HG02981 (cell line): Measurements from ENCODE around the gene FZR1.
"Not testable (repeated sequence)": the region's sequence is repeated elsewhere in the genome, so short reads cannot be mapped to it uniquely, and the experiment has no call there.

ENCODE experiments used
- ATAC-seq: cut with Tn5 transposase; IDR thresholded peaks from one replicate; pipeline ENCODE4 v1.9.1; 2021; ENCODE audit warnings: mild to moderate bottlenecking, moderate library complexity; ENCODE audit not compliant: unreplicated experiment

FZR1 gene

DNA sequence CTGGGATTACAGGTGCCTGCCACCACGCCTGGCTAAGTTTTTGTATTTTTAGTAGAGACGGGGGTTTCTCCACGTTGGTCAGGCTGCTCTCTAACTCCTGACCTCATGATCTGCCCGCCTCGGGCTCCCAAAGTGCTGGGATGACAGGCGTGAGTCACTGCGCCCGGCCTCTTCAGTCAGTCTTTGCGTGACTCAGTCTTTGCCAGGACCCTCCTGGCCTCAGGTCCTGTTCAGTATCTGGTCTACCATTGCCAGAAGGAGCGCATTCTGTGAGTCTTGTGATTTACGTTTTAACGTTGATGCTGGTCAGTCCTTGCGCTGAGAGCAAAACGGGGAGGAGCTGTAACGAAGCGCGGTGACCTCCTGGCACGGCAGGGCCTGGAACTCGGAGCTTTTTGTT lies 59.0 kb downstream of the FZR1 start:
- ATAC-seq, result no peak

DNA sequence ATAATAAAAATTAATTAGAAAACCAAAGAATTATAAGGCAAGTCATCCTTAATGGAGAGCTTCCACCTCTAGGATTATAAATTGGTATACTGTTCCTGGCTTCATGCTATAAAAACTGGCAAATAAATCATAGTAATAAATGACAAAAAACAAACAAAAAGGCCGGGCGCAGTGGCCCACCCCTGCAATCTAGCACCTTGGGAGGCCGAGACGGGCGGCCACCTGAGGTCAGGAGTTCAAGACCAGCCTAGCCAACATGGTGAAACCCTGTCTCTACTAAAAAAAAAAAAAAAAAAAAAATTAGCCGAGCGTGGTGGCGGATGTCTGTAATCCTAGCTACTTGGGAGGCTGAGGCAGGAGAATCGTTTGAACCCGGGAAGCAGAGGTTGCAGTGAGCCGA lies 63.9 kb downstream of the FZR1 start:
- ATAC-seq, result not testable (repeated sequence)

DNA sequence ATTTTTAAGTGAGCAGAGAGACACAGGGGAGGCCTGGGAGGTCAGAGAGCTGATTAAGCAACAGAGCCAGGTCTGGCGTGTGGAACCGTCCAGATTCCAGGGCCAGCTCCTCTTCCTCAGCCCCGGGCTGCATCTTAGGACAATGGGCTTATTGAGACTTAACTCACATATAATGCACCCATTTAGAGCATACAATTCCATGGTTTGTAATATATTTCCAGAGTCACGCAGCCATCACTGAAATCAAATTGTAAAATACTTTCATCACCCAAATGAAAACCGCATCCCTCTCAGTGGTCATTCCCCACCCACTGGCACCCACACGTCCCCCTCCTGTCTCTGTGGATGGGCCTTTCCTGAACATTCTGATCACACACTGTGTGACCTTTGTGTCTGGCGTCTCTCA lies 64.5 kb downstream of the FZR1 start:
- ATAC-seq, result no peak

DNA sequence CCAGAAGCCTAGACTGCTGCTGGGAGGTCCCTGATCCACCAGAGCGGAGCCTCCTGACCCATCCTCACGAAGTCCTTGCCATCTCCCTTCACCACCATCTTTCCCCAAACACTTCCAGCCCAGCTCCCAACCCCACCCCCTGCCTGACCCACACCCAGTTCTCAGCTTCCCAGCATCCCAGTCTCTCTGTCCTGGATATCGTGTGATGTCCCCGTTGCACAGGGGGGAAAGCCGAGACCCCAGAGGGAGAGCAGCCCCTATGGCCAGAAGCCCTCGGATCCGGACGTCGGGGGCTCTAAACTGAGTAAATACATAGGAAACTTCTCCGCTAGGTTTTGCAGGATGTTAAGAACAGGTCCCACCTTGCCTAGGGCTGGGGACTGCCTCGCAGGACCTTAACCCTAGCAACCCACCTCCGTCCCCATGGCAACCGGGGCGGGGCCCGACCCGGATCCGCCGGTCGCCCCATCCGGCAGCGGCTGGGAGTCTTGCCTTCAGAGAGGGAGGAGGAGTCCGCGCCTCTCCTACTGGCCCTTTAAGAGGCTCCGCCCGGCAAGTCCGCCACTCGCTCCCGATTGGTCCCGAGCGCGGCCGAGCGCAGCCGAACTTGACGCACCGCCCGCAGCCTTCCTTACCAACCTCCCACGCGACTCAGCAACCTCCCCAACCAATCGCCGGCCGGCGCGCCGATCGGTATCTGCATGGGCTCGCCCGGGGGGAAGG lies 66.2 kb downstream of the FZR1 start:
- ATAC-seq, result peak; percentile 86

DNA sequence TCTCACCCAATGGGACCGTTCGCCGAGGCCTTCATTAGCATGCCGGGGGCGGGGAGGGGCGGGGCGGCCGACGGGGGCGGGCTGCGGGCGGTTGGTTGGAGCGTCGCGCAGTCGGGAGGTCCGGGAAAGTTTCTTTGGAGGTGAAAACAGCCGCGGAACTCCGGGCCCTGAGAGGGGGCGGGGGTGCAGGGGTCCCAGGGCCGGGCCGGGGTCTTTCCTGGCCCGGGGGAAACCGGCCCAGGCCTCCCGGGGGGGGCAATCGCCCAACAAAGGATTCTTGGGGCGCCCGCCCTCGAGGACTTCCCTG lies 66.7 kb downstream of the FZR1 start, which contains the start of gene HMG20B:
Gene HMG20B, plus strand, starts transcription at position 90 of the 307 bp plus-strand sequence. CDS start 366 bp downstream, outside the sequence.
- ATAC-seq, result no peak

DNA sequence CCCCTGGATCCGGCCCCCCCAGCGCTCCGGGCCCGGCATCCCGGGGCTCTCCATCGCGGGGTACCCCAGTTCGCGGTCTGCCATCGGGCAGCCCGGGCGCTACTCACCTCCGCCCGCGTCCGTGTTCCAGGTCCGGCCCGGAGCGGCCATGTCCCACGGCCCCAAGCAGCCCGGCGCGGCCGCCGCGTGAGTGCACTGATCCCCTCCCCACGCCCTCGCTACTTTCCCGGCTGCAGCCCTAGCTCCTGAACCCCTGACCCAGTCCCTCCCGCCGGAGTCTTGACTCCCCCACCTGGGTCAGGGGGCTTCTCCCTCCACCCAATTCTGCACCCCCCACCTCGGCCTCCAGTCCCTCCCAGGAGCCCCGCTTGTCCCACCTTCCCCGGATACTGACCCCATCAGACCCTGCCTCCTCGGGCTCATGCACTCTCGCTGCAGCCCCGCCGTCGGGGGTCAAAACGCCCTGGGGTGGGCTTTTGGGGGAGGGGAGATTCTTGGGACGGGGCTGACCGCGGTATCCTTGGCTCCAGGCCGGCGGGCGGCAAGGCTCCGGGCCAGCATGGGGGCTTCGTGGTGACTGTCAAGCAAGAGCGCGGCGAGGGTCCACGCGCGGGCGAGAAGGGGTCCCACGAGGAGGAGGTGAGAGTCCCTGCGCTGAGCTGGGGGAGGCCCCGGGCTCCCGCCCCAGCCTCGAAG lies 67.2 kb downstream of the FZR1 start:
- no peak for ATAC-seq

DNA sequence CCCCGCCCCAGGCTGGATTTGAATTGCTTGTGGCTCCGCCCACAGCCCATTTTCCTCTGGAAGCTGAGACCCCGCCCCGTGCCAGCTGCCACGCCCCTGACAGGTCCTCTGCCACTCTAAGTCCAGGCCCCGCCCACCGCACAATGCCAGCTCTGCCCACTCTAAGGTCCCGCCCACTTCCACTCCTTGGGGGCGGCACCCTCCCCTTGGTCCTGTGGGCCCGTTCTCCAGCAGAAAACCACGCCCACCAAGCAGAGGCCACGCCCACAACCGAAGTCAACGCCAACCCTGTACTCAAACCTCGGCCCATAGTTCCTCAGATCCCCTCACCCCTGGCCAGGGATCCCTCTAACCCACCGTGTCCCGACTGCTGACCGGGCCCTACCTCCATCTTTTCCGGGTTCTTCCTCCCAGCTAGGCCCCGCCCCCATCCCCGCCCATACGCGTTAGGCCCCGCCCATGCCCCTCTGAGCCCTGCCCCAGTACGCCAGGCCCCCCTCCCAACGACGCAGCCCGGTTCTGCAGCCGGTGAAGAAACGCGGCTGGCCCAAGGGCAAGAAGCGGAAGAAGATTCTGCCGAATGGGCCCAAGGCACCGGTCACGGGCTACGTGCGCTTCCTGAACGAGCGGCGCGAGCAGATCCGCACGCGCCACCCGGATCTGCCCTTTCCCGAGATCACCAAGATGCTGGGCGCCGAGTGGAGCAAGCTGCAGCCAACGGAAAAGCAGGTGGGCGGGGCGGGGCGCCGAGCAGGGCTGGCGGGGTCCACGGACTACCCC lies 67.9 kb downstream of the FZR1 start:
- no peak for ATAC-seq

DNA sequence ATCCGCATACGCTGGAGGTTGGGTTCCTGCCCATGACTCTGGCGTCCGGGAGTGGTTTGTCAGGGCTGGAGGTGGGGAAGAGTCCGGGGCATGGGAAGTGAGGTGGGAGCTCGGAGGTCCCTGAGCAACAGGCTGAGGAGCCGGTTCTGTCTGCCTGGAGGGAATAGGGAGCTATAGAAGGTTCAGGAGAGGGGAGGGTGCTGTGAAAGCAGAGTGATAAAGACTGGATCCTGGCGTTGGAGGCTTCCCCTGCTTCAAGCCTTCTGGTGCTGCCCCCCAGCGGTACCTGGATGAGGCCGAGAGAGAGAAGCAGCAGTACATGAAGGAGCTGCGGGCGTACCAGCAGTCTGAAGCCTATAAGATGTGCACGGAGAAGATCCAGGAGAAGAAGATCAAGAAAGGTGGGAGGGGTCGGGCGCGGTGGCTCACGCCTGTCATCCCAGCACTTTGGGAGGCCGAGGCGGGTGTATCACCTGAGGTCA lies 69.2 kb downstream of the FZR1 start:
- no peak for ATAC-seq

DNA sequence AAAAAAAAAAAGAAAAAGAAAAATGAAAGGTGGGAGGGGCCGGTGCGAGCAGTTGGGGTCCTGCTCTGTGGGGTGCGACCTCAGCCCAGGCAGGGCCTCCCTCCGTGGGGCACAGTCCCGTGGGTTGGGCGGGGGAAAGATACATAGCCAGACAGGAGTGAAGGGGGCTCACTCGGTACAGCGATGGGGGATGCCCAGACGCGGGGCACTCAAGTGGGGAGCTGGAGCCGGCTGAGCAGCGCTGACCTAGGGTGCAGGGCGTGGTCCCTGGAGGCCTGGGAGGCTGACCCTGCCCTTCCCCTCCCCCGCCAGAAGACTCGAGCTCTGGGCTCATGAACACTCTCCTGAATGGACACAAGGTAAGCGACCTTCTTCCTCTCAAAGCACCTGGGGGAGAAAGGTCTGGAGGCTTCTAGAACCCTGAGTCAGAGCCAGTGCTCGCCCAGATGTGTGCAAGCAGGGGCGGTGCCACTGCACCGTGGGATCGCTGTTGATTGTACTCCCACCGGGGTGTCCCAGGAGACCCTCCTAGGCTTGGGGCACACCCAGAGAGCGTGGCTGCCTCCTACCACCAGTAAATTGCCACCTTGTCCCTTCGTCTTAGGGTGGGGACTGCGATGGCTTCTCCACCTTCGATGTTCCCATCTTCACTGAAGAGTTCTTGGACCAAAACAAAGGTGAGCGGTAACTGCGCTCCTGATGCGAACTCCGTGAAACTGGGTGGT lies 70.0 kb downstream of the FZR1 start:
- ATAC-seq, result no peak

DNA sequence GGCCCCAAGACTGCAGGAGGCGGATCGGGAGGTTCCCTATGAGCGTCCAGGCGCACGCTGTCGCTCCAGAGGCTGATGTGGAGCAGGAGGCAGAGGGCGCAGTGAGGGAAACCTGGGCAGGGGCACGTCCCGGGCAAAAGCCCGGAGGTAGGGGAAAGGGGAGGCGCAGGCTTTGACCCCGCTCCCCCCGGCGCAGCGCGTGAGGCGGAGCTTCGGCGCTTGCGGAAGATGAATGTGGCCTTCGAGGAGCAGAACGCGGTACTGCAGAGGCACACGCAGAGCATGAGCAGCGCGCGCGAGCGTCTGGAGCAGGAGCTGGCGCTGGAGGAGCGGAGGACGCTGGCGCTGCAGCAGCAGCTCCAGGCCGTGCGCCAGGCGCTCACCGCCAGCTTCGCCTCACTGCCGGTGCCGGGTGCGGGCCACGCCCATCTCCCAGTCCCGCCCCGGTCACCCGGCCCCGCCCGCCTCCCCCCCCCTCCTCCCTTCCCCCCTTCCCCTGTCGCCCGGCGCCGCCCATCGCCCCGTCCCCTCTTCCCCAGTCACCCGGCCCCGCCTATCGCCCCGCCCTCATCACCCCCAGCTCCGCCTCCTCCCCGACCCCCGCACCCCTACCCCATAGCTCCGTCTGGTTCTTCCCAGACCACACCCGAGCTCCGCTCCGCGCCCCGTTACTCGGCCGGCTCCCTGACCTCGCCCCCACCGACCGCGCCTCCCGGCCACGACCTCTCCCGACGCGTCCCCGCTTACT lies 70.8 kb downstream of the FZR1 start:
- no peak for ATAC-seq

DNA sequence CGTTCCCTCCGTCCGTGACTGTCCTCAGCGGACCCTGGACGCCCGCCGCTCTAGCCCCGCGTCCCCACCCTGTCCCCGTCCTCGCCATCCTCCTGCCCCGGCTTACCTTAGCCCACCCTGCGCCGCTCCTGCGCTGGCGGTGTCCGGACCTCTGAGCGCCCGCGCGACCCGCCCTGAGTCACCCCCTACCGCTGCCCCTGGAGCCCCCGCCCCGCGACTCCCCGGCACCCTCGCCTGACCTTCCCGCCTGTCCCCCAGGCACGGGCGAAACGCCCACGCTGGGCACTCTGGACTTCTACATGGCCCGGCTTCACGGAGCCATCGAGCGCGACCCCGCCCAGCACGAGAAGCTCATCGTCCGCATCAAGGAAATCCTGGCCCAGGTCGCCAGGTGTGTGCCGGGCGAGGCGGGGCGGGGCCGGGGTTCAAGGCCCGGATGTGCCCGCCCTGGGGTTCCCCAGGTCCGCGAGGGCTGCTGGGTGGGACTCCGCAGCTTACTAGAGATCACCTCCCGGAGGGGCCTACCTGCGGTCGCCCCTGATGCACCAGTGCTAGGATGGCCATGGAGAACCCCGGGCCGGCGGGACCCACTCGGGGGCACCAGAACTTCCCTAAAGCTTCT lies 71.7 kb downstream of the FZR1 start:
- no peak for ATAC-seq

DNA sequence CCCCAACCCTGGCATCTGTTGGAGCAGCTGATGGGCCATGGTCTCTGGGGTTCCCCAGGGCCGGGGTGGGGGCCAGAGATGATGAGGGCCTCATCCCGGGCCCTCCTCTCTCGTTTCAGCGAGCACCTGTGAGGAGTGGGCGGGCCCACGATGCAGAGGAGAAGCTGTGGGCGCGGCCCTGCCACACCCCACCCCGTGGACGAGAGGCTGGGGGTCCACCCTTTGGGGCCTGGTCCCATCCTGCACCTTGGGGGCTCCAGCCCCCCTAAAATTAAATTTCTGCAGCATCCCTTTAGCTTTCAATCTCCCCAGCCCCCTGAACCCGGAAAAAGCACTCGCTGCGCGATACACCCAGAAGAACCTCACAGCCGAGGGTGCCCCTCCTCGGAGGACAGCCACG lies 72.3 kb downstream of the FZR1 start:
- ATAC-seq, result no peak

DNA sequence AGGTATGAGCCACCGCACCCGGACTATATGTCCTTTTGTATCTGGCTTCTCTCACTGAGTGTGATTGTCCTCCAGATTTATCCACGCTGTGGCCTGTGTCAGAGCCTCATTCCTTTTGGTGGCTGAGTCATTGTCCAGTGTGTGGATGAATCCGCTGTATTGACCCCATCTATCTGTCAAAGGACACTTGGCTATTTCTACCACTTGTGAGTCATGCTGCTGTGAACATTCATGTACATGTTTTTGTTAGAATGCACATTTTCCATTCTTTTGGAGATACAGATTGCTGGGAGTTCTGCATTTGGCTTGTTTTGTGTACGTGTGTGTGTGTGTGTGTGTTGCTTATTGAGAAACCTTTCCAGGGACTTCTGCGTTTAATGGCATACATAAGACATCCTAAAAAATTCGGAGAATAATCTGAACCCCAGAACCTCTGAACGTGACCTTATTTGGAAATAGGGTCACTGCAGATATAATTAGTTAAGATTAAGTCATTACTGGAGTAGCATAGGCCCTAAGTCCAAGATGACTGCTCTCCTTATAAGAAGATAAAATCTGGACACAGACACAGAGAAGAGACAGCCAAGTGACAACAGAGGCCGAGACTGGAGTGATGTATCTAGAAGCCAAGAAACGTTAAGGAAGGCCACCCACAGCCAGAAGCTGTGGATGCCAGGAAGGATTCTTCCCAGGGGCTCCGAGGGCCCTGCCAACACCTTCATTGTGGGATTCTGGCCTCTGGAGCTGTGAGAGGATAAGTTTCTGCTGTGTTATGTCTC lies 74.2 kb downstream of the FZR1 start:
- ATAC-seq, result no peak

DNA sequence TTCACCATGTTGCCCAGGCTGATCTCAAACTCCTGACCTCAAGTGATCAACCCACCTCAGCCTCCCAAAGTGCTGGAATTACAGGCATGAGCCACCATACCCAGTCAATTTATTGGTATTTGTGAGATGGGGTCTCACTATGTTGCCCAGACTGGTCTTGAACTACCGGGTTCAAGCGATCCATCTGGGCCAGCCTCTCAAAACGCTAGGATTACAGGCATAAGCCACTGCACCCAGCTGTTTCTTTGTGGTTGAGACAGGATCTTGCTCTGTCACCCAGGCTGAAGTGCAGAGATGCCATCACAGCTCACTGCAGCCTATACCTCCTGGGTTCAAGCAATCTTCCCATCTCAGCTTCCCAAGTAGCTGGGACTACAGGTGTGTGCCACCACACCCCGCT lies 75.7 kb downstream of the FZR1 start:
- not testable (repeated sequence) for ATAC-seq

DNA sequence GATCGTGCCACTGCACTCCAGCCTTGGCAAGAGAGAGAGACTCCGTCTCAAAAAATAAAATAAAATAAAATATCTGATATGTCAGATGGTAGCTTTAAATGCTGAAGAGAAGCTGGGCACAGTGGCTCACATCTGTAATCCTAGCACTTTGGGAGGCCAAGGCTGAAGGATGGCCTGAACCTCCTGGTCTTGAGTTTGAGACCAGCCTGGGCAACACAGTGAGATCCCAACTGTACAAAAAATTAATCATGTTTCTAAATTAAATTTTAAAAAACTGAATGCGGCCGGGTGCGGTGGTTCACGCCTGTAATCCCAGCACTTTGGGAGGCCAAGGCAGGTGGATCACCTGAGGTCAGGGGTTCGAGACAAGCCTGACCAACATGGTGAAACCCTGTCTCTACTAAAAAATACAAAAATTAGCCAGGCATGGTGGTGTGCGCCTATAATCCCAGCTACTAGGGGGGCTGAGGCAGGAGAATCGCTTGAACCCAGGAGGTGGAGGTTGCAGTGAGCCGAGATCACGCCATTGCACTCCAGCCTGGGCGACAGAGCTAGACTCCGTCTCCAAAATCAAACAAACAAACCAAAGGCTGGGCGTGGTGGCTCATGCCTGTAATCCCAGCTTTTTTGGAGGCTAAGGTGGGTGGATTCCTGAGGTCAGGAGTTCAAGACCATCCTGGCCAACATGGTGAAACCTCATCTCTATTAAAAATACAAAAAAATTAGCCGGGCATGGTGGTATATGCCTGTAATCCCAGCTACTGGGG lies 78.1 kb downstream of the FZR1 start:
- not testable (repeated sequence) for ATAC-seq

DNA sequence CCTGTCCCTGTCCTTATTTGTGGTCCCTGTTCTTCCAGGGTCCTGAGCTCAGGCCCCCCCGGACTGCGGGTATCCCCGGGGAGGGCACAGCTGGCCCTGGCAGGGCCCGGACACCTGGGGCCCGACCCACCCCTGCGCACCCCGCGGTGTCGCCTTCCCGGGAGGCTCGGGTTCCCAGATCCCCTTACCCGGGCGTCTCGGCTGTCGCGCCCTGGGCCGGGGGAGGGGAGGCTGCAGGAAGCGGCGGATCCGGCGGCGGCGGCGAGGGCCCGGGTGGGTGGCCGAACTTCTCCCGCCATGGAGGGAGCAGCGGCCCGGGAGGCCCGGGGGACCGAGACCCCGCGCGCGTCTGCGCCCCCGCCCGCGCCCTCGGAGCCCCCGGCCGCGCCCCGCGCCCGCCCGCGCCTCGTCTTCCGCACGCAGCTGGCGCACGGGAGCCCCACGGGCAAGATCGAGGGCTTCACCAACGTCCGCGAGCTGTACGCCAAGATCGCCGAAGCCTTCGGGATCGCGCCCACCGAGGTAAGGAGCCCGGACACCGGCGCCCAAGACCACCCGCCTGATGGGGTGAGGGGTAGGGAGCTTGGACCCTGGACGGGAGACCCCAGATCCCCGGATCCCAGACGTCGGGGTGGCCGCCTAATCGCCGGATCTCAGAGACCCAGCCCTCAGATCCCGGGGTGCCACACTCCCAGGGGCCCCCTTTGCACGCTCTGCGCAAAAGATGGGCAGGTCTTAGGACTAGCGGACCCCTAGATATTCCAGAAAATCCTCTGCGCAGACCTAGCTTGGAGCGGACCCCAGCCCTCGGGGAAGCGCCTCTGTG lies 79.4 kb downstream of the FZR1 start, which contains the start of gene GIPC3:
Gene GIPC3, plus strand, starts transcription at position 178 of the 826 bp plus-strand sequence. Its CDS starts 120 bp downstream, at position 298.
- no peak for ATAC-seq

DNA sequence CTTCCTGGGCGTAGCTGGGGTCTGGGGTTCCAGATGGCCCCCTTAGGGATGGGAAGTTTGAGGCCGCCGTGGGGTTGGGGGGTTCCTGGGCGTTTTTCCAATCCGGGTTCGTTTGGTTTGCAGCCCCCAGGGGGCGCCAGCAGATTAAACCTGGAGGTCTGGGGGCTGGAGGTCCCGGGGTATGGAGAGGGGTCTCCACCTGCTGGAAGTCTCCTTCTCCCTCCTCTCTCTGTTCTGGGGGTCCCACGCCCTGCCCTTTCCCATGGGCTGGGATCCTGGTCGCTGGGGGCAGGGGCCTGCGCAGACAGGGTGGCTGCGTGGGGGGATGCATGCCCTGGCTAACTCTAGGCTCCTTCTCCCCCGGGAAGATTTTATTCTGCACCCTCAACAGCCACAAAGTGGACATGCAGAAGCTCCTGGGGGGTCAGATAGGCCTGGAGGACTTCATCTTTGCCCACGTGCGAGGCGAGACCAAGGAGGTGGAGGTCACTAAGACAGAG lies 80.1 kb downstream of the FZR1 start:
- no peak for ATAC-seq
